SIG-M5 (cell line): ENCODE measurements around the gene SPSB1.

Experiments
- DNase-seq: peaks from one replicate; lab custom pipeline; 2025; lab: John Stamatoyannopoulos, UW

The SPSB1 gene

DNA sequence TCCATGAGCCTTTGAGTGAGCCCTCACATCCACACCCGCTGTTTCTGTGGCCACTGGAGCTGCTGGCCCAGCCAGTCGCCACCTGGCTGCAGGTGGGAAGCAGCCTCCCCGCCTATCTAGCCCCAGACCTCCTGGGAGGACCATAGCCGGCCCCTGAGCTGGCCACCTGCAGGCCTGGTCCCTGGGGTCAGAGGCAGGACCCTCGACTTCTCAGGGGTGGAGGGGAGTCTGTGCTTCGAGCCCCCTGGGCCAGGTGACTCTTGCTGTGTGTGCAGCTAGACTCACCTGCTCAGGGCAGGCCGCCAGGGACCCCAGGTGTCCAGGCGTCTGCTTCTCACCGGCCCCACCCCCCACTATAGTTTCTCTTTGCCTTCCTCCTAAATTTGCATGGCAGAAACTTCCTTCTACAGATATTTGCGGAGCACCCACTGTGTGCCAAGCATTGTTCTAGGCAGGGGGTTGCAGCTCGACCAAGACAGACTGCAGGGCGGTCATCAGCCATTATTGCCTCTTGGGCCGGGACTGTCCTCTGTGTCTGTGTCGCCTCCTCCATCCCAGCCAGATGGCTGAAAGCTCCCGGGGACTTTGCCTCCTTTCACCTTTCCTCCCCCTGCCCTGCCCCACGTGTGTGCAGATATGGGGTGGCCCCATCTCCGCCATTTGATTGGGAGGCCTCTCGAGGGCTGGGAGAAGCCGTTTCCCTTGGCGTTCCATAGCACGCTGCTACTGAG lies 27.3 kb downstream of the SPSB1 start:
- DNase-seq, result no peak

DNA sequence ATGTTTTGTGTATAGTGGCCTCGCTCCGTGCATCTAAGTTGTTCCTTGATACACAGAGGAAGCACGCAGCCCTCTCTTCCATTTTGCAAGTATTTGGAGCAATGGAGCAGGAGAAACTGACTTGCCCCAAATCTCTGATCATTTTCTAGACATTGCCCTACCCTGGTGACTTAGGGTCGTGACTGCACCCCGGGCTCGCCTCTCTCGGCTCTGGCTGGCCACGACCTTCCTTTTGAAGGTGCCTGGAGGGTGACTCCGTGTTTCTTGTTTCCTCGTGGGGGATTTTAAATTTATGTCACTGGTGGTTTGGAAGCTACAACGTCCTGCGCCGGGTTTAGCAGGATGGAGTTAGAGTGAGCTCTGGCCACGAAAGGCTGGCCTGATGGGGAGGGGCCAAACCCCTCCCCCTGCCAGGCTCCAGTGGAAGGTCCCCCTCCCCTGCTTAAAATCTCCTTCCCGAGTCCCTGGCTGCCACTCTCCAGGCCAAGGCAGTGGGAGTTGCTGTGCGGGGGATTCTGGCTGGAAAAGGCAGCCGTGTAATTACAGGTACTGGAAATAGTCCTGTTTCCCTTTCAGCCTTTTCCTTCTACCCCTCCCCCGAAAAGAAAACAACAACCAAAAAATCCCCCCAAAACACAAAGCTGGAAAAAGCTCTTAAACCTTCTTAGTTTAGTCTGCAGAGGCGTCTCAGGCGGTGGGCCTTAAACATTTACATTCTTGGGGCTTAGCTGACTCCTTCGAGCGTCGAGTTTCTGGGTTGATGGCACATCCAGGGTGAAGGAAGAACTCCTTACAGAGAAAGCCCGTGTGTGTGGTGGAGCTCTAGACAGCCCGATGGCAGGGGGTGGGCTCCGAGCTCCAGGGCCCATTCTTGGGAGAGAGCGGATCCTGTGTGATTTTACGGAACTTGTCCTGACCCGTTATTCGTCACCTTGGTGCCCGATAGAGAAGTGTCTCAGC lies 28.1 kb downstream of the SPSB1 start:
- no peak for DNase-seq

DNA sequence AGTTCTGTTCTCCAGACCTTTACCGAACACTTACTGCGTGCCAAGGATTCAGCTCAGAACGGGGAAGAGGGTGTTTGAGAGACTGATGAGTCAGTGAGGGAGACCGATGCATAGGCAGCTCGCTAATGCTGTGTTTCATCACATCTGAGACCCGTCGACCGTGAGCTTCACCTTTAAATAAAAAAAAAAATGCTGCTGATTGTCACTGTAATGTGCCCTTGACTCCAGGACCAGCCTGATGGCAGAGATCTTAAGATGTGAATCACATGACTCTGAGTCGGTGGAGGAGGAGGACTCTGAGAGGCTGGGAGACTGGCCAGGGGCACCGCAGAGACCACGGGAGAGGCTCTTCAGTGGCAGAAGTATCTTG lies 28.8 kb downstream of the SPSB1 start:
- no peak for DNase-seq

DNA sequence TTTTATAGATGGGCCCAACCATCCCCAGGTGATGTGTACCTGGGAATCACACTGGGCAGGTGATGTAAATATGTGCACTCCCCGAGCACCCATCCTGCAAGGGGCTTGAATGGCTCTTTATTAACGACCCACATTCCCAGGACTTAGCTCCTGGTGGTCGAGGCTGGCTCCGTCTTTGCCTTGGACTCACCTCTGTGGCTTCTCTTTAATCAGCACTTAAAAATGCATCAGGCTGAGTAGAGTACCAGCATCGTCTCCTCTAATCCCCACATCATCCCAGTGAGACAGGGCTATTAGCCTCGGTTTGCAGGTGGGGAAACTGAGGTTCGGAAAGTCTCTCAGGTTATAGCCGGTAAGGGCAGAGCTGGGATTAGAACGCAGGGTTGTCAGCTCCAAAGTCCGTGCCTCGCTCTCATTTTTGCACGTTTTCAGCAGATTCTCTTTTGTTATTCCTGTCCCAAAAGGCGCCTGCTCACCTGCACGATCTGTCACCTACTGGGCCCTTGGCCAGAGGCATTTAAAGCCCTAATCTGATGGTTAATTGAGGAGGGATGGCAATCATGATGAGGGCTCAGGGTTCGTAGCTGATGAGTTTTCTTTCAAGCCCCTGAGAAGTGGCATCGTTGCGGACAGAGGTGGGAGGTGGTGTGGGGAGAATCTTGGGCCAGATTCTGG lies 29.4 kb downstream of the SPSB1 start:
- no peak for DNase-seq

DNA sequence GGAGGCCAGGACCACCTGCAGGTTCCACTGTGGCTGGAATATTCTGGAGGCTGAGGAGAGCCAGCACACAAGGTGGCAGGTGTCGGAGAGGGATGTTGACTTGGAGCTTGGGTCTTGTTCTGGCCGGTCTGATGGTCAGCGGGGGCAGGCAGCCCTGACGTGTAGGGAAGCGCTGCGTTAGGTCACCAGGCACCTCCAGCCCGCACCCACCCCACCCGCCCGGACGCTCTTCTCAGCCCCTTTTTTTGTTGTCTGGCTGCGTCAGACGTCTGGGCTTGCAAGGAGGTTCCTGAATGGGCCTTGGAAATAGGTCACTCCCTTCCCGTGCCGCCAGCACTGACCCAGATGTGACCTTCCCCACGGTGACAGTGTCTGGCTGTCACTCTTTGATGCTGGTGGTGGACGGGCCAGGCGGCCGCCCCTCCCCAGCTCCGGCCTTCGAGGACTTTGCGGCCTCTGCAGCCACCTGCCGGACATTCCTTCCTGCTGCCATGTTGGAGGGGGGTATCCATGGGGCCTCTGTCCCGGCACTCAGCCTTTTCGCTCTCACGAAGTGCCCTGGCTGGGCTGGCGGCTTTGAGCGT lies 30.1 kb downstream of the SPSB1 start:
- DNase-seq, result no peak

DNA sequence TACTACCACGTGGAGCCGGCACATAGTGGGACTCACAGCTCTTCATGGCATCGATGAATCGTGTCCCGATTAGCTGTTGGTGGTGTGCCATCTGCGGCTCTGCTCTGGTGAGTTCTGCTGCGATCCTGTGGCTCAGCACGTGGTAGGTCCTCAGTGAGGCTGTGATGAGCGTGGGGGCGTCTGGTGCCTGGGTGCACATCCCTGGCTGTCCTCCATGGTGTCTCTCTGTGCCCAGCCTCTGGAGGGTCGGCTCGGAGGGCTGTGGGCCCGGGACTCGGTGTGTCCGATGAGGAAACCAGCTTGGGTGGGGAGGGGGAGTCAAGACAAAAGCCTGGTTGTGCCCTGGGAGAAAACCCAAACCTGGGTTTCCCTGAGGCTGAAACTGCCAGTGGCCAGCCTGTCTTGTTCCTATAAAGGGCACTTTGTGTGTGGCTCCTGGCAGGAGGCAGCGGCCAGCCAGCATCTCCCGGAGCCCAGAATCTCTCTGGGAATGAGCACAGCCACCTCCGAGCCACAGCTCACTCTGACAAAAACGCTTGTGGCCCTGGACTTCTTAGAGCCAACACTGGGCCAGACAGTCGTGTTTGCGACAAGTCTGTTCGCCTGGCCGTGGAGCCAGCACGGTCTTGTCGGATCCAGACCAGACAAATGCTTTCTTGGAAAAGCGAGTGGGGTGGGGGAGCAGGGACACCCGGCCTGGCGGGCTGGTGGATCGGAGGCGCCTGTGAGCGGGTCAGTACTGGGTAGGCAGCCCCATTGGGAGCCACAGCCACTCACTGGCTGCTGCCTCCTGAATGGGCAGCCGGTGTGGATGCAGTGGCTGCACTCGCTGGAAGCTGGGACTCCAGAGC lies 31.8 kb downstream of the SPSB1 start:
- DNase-seq, result no peak

DNA sequence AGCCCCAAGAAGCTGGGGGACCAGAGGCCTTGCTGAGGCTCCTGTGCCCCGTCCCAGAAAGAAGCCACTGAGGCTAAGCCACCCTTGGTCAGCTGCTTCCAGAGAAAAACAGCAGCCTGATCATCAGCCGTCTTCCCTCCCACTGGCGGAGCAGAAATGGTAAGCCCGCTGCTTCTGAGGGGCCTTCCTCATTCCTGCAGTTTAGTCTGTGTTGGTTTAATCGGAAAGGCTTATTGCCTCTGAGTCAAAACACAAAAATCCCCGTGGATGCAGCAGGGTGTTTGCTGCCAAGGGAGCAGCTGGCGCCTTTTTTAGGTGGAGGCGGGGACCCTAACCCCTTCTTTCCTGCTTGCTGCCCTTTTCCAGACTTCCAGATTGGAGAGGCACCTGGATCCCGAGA lies 33.9 kb downstream of the SPSB1 start:
- no peak for DNase-seq

DNA sequence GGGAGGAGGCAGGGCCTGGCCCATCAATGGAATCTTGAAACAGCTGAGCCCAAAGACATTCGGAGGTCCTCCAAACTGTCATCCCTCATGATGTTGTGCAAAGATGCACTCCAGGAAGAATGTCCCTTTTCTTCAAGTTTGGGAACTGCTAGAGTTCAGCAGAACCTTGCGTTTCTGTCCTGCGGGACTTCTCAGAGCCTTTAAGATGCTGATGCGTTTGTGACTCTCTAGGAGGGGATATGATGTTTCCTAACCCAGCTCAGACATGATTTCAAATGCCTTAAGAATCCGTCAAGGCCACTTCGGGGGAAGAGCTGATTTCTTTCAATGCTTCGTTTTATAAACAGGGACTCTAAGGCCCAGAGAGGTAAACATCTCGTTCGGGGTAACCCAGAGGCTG lies 35.5 kb downstream of the SPSB1 start:
- no peak for DNase-seq

DNA sequence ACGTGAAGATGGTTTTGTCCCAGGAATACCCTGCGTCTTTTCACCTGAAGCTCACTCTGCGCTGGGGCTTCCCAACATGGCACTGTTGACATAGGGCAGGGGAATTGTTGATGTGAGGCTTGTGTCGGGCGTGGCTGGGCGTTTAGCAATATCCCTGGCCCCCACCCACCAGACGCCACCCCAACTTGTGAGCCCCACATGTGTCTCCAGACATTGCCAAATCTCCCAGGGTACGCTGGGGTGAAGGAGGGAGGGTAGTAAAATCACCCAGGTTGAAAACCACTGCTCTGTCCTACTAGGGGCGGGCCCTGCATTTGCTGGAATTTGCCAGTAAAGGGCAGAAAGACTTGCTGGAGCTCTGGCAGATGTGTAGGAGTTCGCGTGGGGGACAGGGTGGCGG lies 36.0 kb downstream of the SPSB1 start:
- DNase-seq, result no peak

DNA sequence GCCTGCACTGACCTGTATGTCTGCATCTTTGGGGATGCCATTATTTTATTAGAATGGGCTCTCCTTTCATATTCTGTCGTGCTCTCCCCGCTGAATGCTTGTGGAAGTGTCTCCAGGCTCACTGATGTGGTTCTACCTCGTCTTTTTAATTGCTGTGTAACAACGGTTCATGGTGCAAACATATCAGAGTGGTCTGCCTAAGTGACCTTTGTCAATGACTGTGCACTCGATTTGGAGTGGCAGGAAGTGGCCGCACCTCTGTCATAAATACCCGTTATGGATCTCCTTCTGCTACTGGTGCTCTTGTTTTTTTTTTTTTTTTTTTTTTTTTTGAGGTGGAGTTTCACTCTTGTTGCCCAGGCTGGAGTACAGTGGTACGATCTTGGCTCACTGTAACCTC lies 38.3 kb downstream of the SPSB1 start:
- DNase-seq, result no peak

DNA sequence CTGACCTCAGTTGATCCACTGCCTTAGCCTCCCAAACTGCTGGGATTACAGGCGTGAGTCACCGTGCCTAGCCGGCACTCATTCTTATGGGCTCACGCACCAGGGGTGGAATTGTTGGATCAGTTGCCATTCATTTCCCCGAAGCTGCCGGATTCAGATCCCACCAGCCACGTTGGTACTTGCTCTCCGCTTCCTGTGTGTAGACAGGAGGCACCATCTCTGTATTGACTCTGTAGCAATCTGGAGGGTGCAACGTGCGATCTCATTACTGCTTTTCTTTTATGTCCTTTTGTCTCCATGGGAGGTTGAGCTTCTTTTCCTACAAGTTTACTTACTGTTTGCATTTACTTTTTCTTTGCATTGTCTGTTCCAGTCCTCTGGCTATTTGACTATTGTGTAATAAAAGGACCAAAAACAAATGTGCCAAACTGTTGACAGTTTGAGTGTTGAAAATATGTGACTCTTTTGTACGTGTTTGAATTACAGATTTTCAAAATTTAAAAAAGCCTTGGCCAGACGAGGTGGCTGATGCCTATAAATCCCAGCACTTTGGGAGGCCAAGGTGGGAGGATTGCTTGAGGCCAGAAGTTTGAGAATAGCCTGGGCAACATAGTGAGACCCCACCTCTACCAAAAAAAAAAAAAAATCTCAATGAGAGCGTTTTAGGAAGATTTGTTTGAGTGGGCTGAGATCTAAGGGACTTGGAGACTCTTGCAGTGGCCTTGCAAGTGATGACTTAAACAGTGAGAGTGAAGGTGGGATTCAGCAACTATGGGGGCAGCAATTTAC lies 39.1 kb downstream of the SPSB1 start:
- DNase-seq, result no peak

DNA sequence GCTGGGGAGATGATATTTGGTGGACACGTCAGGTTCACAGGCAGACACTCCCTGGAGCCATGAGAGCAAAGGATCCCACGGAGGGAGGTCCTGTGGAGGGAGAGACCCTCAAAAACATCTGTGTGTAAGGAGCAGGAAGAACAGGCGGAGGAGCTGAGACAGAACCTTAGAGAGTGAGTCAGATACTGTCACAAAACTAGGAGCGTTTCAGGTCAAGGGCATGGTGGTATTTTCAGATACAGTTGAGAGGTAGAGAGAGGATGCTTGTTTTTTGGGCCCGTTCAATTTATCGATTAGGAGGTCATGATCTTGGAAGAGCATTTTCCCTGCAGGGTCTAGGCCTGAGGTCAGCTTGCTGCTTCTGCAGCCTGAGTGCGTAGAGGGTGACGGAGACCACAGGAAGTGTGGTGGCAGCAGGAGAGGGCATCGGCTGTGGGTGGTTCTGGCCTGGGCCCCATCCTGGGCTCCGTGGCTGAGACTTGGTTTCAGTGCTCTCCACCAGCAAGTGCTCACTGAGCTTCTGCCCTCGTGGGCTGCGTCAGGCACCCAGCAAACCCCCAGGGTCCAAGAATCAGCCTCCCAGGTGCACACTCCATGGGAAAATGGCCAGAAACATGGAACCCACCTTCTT lies 39.9 kb downstream of the SPSB1 start:
- DNase-seq, result no peak

DNA sequence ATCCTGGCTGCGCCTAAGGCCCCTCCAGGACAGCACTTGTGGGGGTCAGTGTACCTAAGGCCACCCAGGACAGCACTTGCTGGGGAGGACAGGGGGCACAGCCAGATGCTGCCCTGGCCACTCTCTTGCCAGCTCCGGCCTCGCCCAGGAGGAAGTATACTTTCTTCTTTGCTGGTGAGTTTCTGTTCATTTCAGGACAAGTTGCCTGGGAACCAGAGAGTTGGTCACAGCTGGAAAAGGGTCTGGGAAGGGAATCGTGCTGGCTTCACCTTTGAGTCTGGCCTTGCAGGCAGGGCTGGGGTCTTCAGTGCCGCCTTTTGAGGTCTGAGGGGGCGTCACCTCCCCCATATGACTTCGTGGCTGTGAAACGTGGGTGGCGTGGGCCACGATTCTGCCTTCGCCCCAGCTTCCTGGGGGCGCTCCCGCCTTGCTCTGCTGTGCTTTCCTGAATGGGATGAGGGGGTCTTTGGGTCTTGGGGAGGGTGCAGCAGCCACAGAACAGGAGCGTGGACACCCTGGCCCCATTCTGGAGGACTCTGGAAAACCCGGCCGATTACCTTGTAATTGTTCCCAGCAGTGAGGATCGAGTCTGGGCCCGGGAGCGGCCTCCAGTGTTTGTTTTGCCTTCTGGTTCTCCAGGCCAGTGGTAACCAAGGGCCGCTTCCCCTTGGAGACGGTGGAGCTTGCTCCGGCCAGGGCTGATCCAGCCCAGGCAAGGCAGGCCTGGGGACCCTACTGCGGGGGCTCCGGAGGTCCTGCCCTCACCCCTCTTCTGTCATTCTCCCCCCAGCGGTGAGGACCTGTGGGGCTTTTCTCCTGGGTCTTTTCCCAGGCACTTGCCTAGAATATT lies 45.9 kb downstream of the SPSB1 start:
- no peak for DNase-seq

DNA sequence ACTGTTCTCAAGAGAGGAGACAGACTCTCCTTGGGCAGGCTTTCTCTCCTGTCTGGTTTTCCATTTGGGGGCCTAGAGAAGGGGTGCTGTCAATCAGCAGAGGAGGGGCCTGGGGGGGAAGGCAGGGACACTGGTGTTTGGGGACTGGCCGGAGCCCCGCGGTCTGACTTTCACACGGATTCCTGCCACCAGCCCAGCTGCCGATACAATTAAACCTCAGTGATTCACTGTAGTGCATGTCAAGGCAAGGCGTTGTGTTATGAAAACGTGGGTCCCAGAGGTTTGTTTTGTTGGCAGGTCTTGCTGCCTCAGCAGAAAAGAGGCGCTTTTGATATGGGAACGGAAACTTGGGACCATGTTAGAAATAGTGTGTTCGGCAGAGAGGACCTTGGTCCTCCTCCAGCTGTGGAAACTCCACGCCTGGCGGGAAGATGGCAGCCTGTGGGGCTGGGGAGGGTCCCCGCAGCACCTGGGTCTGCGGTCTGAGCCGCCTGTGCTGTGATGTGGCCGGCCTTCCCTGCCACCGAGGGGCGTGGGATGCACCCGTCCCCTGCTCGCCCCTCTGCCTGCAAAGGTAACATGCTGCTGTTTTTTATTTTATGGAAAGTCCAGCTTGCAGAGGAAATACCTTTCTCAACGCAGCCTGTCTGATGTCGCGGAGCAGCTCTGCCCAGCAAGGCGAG lies 47.6 kb downstream of the SPSB1 start:
- DNase-seq, result no peak

DNA sequence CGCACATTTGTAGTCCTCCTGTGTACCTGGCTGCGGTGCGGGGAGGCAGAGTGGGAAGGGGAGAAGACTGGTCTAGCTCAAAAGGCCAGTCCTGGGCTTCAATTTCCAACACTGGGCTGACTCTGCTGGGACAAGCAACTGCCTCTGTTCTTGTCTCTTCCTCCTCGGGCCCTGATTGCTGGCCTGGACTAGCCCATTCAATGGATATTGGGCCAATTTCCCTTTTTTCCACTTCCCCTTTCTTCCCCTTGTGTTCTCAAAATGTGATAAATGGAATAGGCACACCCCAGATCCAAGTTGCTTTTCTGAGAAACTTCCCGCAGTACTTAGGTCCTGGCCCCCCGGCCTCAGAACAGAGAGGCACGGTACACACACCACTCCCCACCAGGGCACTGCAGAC lies 48.2 kb downstream of the SPSB1 start:
- DNase-seq, result no peak

DNA sequence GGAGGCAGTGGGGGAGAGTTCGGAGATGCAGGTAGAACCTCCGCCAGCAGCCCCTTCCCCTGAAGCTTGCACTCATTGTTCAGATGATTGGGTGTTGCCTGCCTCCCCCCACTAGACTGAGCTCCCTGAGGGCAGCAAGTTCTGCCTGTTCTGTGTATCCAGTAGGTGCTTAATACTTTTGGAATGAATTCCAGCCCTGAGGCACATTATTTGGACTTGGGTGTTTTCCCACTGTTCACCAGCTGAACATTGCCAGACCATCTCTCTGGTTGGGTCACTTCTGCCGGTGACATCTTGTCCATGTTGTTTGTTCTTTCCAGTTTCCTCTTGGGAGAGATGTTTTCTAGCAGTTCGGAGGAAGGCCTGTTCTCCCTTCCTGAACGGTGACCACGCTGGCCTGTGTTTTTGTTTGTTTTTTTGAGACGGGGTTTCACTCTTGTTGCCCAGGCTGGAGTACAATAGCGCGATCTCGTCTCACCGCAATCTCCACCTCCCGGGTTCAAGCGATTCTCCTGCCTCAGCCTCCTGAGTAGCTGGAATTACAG lies 48.7 kb downstream of the SPSB1 start:
- no peak for DNase-seq

DNA sequence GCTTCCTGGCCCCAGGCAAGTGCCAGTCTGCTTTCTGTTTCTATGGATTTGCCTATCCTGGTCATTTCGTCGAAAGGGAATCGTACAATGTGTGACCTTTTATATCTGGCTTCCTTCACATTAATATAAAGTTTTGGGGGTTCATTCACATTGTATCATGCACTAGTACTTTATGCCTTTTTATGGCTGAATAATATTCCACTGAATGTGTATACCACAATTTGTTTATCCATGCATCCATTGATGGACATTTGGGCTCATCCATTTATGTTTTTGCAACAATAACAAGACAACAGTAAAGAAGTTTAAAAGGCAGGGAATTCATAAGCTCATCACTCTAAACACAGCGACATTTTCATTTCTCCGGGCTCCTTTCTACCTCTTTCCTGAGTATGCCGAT lies 50.6 kb downstream of the SPSB1 start:
- no peak for DNase-seq

DNA sequence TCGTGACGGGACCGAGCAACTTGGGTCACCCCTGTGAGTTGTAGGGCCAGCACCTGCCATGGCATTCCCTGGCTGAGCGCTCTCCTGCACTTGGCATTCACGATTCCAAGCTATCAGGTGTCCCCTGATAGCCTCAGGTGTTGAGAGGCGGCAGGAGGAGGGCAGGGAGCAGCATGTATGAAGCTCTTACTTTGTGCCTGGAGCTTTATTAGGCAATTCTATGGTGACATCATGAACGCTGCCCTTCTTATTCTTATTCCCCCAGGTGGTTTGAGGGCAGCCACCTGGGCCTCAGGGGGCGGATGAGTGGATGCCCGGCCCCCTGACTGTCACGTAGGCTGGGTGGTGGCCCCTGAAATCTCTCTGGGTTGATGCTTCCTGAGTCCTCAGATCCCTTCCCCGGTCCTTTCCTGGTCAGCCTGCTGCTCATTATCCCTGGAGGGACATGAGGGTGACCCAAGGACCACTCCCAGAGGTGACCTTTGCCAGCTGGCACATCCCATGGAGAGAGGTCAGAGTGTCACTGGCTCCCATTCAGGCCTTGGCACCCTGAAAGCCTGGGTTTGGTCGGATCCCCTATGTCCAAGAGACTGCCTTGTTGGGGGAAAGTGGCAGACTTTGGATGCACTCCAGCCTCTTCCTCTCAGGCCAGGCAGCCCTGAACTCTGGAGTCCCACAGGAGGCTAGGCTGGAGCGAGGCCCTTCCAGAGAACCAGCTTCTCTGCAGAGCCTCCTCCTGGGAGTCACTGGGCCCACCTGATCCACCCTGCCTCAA lies 51.9 kb downstream of the SPSB1 start:
- DNase-seq, result no peak
